GM12874 (cell line): Measurements from ENCODE around the gene EGFL8.

Experiments
- TF ChIP-seq, protein P1 (sequence below): IDR thresholded peaks from 2 replicates; pipeline ENCODE4 v1.5.1; 2011; ENCODE audit warnings: low read depth, mild to moderate bottlenecking, control low read depth, low read length, moderate library complexity; ENCODE audit not compliant: insufficient read depth

The EGFL8 gene

DNA sequence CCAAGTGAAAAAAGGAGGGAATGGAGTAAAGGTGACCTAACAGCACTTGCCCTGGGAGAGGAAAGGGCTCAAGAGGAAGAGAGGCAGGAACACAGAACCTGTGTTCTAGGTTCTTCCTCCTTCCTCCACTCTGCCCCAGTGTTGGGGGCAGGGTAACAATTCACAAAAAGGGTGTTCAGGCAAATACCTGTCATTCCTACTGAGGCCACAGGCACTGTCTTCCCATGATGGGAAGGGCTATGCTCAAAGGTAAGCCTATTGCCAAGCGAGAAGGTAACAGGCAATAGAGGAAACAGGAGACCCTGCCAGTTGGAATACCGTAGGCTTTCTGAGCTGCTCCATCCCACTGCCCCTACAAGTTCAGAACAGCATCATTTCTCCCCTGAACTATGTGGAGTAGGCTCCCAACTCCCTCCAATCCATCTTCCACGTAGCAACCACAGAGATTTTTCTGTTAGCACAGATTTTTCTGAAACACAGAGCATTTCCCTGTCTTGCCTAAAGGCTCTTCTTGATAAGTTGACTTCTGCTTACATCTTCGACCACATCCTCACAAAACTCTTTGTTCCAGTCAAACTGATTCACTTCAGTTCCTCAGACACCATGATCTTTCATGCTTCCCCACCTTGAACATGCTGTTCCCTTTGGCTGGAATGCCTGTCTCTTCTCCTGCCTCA lies 8.8 kb downstream of the EGFL8 start:
- TF ChIP-seq, protein P1, sequence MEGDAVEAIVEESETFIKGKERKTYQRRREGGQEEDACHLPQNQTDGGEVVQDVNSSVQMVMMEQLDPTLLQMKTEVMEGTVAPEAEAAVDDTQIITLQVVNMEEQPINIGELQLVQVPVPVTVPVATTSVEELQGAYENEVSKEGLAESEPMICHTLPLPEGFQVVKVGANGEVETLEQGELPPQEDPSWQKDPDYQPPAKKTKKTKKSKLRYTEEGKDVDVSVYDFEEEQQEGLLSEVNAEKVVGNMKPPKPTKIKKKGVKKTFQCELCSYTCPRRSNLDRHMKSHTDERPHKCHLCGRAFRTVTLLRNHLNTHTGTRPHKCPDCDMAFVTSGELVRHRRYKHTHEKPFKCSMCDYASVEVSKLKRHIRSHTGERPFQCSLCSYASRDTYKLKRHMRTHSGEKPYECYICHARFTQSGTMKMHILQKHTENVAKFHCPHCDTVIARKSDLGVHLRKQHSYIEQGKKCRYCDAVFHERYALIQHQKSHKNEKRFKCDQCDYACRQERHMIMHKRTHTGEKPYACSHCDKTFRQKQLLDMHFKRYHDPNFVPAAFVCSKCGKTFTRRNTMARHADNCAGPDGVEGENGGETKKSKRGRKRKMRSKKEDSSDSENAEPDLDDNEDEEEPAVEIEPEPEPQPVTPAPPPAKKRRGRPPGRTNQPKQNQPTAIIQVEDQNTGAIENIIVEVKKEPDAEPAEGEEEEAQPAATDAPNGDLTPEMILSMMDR = no peak

DNA sequence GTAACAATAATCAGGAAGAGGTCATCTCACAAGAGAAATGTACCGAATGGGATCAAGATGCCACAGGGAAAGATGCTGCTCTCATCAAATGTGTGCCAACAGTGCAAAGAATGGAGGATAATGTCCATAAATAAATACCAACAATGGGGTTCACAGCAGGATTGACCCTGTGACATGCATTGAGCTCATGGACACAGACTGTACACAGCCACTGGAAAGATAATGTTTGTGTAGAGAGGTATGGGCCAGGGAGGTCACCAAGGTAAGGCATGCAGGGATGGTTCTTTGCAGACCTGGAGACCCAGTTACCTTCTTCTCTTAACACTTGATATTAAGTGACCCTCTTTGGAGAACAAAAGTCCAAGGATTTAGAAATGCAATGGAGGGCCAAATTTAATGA lies 10.0 kb downstream of the EGFL8 start:
- TF ChIP-seq, protein P1 = no peak

DNA sequence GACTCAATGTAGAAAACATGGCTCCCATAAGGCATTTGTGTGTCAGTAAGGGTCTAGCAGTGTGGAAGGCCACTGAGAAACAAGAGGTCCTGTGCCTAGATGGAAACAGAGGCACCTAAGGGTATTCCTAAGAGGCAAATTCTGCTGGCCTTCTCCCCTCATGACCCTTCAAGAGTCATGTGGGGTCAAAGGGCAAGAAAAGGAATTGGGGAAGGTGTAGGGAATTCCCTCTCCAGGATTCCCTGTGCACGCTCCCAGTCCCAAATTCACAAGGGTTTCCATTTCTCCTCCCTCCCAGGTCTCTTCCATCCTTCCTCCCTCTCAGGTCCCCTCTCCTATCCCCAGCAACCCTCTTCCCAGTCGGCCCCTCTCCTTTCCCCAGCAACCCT lies 10.9 kb downstream of the EGFL8 start:
- TF ChIP-seq, protein P1 = no peak

DNA sequence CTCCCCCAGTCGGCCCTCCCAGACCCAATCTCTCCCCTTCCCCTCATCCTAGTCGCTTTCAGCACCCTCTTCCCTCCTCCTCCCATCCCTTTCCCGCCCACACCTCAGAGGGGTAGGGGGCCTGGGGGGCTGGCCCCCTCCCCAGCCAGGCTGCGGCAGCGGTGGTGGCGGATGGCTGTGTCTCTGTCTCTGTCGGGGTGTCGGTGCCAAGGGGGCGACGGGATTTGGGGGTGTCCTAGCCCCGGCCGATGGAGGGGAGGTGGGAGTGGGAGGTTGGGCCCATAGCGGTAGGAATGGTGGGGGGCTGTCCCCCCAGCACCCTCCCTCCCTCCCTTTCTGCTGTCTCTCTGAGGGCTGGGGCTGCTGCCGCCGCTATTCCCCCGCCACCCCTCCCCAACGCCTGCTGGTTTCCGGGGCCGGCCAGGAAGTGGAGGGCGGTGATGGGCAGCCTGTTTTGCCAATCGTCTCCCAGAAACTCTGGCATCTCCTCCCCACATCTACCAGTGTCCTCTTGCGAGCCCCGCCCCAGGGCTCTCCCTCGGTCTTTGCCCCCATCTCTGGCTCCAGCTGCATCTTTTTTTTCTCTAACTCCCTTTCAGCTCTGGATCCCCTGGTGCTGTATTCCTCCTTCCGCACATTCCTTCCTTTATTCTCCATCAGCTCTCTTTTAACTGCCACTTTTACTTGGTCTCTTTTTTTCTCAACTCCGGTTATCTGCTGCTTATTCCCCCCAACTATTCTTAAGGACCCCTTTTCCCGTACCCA lies 11.5 kb downstream of the EGFL8 start, which contains the start of gene AGPAT1:
Gene AGPAT1 (minus strand): TSS at position 374 of the 765 bp plus-strand sequence. CDS start 4,588 bp downstream, outside the sequence.
- TF ChIP-seq, protein P1 = no peak

DNA sequence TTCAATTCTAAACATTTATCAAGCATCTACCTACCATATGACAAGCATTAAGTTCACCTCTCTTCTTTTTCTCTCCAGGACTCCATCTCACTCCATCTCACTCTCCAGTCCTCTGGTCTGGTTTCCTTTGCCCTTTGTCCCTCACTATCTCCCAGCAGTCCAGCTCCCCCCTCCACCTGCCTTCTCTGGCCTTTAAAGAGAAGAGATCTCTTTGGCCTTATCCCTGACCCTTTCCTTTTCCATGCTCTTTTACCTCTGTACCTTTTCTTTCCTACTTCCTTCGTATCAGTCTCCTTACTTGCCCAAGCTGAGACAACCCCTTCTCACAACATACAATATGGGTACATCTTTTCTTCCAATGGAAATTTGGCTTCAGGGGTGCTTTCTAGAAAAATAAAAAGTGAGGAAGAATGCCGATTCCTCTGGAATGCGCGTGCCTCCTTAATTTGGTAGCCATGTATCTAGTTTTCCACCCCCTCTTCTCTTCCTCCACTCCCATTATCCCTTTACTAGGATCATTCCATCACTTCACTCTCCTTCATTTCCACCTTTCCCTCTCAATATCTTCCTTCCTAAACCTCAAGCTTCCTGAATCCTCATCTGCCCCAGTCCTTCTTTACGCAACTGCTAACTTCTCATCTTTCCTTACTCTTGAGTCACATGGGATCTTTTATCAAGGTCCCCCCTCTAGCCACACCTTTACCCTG lies 12.2 kb downstream of the EGFL8 start:
- TF ChIP-seq, protein P1 = no peak

DNA sequence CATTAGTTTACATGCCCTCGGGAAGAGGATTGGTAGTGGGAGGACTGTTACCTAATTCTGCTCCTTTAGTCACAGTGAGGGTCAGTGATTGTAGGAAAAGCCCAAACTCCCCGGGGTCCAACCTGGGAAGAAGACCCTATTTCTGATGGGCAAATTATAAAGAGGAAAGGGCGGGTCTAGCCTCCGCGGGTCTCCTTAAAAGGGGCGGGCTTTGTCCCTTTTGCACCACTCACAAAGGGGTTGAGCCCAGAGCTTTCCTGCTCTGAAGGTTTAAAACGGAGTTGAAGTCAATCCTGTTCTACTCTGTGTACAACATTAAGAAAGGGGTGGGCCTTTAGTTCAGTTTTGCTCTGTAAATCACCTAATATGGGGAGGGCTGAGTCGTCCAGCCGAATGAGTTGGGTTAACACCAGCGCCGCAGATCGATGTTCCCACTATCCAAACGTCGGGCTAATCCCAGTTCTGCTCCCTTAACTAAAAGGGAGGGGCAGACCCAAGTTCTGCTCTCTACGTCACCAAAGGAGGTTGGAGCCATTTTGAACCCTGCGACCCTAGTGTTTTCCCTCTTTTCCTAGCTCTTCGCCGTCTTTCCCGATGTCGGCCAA lies 12.9 kb downstream of the EGFL8 start:
- TF ChIP-seq, protein P1 = no peak
